Suprapubic skin (tissue), 4 donors: ENCODE results near the gene GAPVD1. TPM values are rescaled to one million over a fixed set of nuclear protein-coding genes. Genes with fewer than 3 reads are reported as not detected.

Experiments used
- DNase-seq, 2 donors: peaks; one replicate each; pipeline ENCODE4 v3.0.0-alpha.2; 2019; ENCODE audit warnings: low spot score in 2 of 2
- H3K27ac ChIP-seq: fragments of 200-600 bp; sonication (generic); one replicate; pipeline ENCODE4 v1.5.1; 2019
- H3K27me3 ChIP-seq: fragments of 200-600 bp; sonication (generic); one replicate; pipeline ENCODE4 v1.5.1; 2019
- H3K36me3 ChIP-seq: fragments of 200-600 bp; sonication (generic); one replicate; pipeline ENCODE4 v1.5.1; 2019
- H3K4me1 ChIP-seq: fragments of 200-600 bp; sonication (generic); one replicate; pipeline ENCODE4 v1.5.1; 2019
- H3K4me3 ChIP-seq: fragments of 200-600 bp; sonication (generic); one replicate; pipeline ENCODE4 v1.5.1; 2019; ENCODE audit warnings: mild to moderate bottlenecking
- H3K9me3 ChIP-seq: fragments of 200-600 bp; sonication (generic); one replicate; pipeline ENCODE4 v1.5.1; 2019
- CTCF ChIP-seq, 2 donors: fragments of 200-600 bp in 1 of 2; fragments of 450-650 bp in 1 of 2; sonication (generic) in 1 of 2; IDR thresholded peaks; one replicate each; pipeline ENCODE4 v1.5.1; 2016 to 2019; ENCODE audit warnings: antibody characterized with exemption in 2 of 2, mild to moderate bottlenecking in 1 of 2, moderate library complexity in 1 of 2
- EP300 ChIP-seq: sonication (generic); formaldehyde crosslinking; IDR thresholded peaks from one replicate; pipeline ENCODE4 v1.6.1; 2017; ENCODE audit warnings: antibody characterized with exemption
- POLR2A ChIP-seq, 2 donors: fragments of 450-650 bp; IDR thresholded peaks; one replicate each; pipeline ENCODE4 v1.6.1; 2017; ENCODE audit warnings: antibody characterized with exemption in 2 of 2, mild to moderate bottlenecking in 2 of 2, moderate library complexity in 2 of 2
- POLR2AphosphoS5 ChIP-seq, 3 donors: sonication (generic); formaldehyde crosslinking; IDR thresholded peaks; one replicate each; pipeline ENCODE4 v1.6.1; 2017; ENCODE audit warnings: antibody characterized with exemption in 3 of 3
- WGBS: methylation state at CpG from one replicate; pipeline ENCODE4 v1.1.5; 2018; 5-methylcytosine and 5-hydroxymethylcytosine counted together
- total RNA-seq, 4 donors: library from RNA; depleted of rRNA; stranded (reverse); fragments of >200 nt; gene quantifications; one replicate each; pipeline ENCODE4 v1.1.0, GENCODE V29; 2016

Gene GAPVD1
- total RNA-seq, 4 donors from 2014 or later = 49.3 to 87.5 (median 58.7) TPM

- TF ChIP-seq POLR2A (IDR thresholded peaks at IDR 0.05) (no peak), CTCF (IDR thresholded peaks at IDR 0.05) (no peak), POLR2AphosphoS5 (IDR thresholded peaks at IDR 0.05) (no peak)
- Histone ChIP-seq H3K9me3 (no peaks in the 10 kb centered on the region), H3K4me1 (peaks cover 15% of the 10 kb centered on the region), H3K36me3 (no peaks in the 10 kb centered on the region), H3K4me3 (no peak overlapping the region), H3K27me3 (no peaks in the 10 kb centered on the region), H3K27ac (no peak overlapping the region)
- 51% methylated on average over 9 of the region's 9 CpGs for WGBS
- DNase-seq = no peak
Measured at GRCh38 chr9:125372441-125373226, 111.0 kb downstream of the GAPVD1 start.

- no peaks in the 10 kb centered on the region for H3K27me3 ChIP-seq
- no peak overlapping the region for H3K27ac ChIP-seq
- no peaks in the 10 kb centered on the region for H3K9me3 ChIP-seq
- peak; percentile 75 to 86 for DNase-seq
- no peak for TF ChIP-seq POLR2A (IDR thresholded peaks at IDR 0.05)
- peak; percentile 48 to 66 for TF ChIP-seq CTCF (IDR thresholded peaks at IDR 0.05)
- no peak for TF ChIP-seq POLR2AphosphoS5 (IDR thresholded peaks at IDR 0.05)
- H3K4me3 ChIP-seq = peak overlapping the region; percentile 31
- peaks cover 15% of the 10 kb centered on the region for H3K4me1 ChIP-seq
- WGBS = 9% methylated on average over 24 of the region's 24 CpGs
- H3K36me3 ChIP-seq = no peaks in the 10 kb centered on the region
Measured at GRCh38 chr9:125374443-125375309, 113.0 kb downstream of the GAPVD1 start.

DNA sequence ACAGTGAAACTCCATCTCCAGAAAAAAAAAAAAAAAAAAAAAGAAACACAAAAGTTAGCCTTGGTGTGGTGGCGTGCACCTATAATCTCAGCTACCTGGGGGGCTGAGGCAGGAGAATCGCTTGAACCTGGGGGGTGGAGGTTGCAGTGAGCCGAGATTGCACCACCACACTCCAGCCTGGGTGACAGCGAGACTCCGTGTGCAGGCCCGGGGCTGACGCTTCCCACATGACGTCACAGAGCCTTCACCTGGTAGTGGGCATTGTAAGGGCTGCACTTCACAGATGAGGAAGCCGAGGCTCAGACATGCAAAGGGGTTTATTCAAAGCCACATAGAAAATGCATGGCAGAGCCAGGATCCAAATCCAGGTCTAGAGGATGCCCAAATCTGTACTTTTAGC, 114.2 kb downstream of the GAPVD1 start:
- WGBS = 88% methylated on average over 9 of the region's 9 CpGs
- no peaks in the 10 kb centered on the region for H3K9me3 ChIP-seq
- H3K27ac ChIP-seq = no peak overlapping the region
- no peak for DNase-seq
- no peaks in the 10 kb centered on the region for H3K27me3 ChIP-seq
- no peaks in the 10 kb centered on the region for H3K36me3 ChIP-seq
- H3K4me1 ChIP-seq = peaks cover 15% of the 10 kb centered on the region
- no peak overlapping the region for H3K4me3 ChIP-seq
- no peak for TF ChIP-seq POLR2A (IDR thresholded peaks at IDR 0.05)
- no peak for TF ChIP-seq POLR2AphosphoS5 (IDR thresholded peaks at IDR 0.05)
- no peak for TF ChIP-seq CTCF (IDR thresholded peaks at IDR 0.05)
- no peak for TF ChIP-seq EP300

- Histone ChIP-seq H3K9me3 (no peaks in the 10 kb centered on the region), H3K36me3 (no peaks in the 10 kb centered on the region), H3K4me1 (peaks cover 15% of the 10 kb centered on the region), H3K27me3 (no peaks in the 10 kb centered on the region), H3K27ac (no peak overlapping the region), H3K4me3 (no peak overlapping the region)
- no peak for TF ChIP-seq POLR2A (IDR thresholded peaks at IDR 0.05)
- no peak for TF ChIP-seq EP300
- no peak for TF ChIP-seq CTCF (IDR thresholded peaks at IDR 0.05)
- TF ChIP-seq POLR2AphosphoS5 (IDR thresholded peaks at IDR 0.05) = no peak
- 63% methylated on average over 17 of the region's 24 CpGs for WGBS
- no peak for DNase-seq
Measured at GRCh38 chr9:125376261-125377226, 114.9 kb downstream of the GAPVD1 start.
